Cardiac muscle cell (in vitro differentiated cells and primary cell): ENCODE data around the gene NANP. TPM values are rescaled to one million over a fixed set of nuclear protein-coding genes. Genes with fewer than 3 reads are reported as not detected.
"Not testable (repeated sequence)": the region's sequence is repeated elsewhere in the genome, so short reads cannot be mapped to it uniquely, and the experiment has no call there.

ENCODE experiments used
- DNase-seq, 2 donors: peaks; one replicate each; pipeline versions ENCODE4 v3.0.0 to v3.0.0-alpha.2; 2010 to 2017; ENCODE audit warnings: low read depth in 1 of 2, low spot score in 1 of 2
- H3K27ac ChIP-seq: fragments of 200-600 bp; sonication (generic); 2 replicates; pipeline ENCODE4 v1.5.1; 2016
- H3K27me3 ChIP-seq: fragments of 200-600 bp; sonication (generic); 2 replicates; pipeline ENCODE4 v1.6.0; 2016; ENCODE audit warnings: control low read depth
- H3K36me3 ChIP-seq: fragments of 200-600 bp; sonication (generic); 2 replicates; pipeline ENCODE4 v1.5.1; 2016; ENCODE audit warnings: control low read depth
- H3K4me1 ChIP-seq: fragments of 200-600 bp; sonication (generic); 2 replicates; pipeline ENCODE4 v1.8.1; 2017; ENCODE audit warnings: low read depth, mild to moderate bottlenecking, mixed run types
- H3K4me3 ChIP-seq: fragments of 200-600 bp; sonication (generic); 2 replicates; pipeline ENCODE4 v1.5.1; 2016; ENCODE audit warnings: mild to moderate bottlenecking
- H3K9me3 ChIP-seq: fragments of 200-600 bp; sonication (generic); 2 replicates; pipeline ENCODE4 v1.5.1; 2017; ENCODE audit warnings: low read depth, mild to moderate bottlenecking, control low read depth
- CTCF ChIP-seq: IDR thresholded peaks from 2 replicates; pipeline ENCODE4 v1.5.1; 2012; ENCODE audit warnings: low read depth, mild to moderate bottlenecking, low read length
- polyA plus RNA-seq: library from polyadenylated mRNA; unstranded; fragments of >200 nt; fragmentation: Nextera tagmentation; extraction: Ambion mirVana; gene quantifications from 2 replicates; pipeline ENCODE4 v1.2.1, GENCODE V29; 2016
- total RNA-seq: library from RNA; depleted of rRNA; stranded (reverse); fragments of >200 nt; gene quantifications from 2 replicates; pipeline ENCODE4 v1.2.3, GENCODE V29; 2016

Gene NANP
- total and polyA plus RNA-seq, 2 experiments from 2014 or later: 3.7 to 5.7 TPM

GRCh38 chr20:25654487-25654886 lies 30.7 kb upstream of the NANP start:
- Histone ChIP-seq H3K27me3 (no peaks in the 10 kb centered on the region), H3K27ac (no peak overlapping the region), H3K4me3 (no peak overlapping the region), H3K4me1 (no peaks in the 10 kb centered on the region), H3K9me3 (no peaks in the 10 kb centered on the region), H3K36me3 (no peaks in the 10 kb centered on the region)
- no peak for TF ChIP-seq CTCF
- no peak for DNase-seq

DNA sequence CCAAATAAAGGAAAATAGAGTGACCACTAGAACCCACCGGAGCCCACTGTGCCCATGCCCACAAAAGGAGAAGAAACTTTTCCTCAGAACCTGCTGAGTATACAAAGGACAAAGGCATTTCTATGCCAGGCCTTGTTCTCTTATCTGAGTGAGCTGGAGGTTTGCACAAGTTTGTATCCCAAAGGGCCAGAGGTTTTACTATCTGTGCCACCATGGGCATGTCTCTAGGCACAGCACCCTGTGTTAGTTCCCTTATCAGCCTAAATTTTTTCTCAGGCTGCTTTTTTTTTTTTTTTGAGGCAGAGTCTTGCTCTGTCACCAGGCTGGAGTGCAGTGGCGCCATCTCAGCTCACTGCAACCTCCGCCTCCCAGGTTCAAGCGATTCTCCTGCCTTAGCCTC lies 29.1 kb upstream of the NANP start:
- not testable (repeated sequence) for H3K27ac ChIP-seq, H3K9me3 ChIP-seq, H3K27me3 ChIP-seq, H3K4me1 ChIP-seq, H3K36me3 ChIP-seq, H3K4me3 ChIP-seq, DNase-seq

DNA sequence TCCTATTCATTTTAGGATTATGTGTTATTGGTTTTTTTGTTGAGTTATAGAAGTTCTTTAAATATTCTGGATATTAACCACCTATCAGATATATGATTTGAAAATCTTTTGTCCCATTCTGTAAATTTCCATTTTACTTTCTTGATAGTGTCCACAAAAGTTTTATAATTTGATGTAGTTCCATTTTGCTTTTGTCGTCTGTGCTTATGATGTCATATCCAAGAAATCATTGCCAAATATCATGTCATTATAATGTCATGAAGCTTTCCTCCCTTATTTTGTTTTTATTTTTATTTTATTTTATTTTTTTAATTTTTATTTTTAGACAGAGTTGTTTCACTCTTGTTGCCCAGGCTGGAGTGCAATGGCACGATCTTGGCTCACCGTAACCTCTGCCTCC lies 21.0 kb upstream of the NANP start:
- H3K4me1 ChIP-seq: no peaks in the 10 kb centered on the region
- DNase-seq: no peak
- H3K27me3 ChIP-seq: no peaks in the 10 kb centered on the region
- TF ChIP-seq CTCF: no peak
- no peak overlapping the region for H3K27ac ChIP-seq
- no peak overlapping the region for H3K4me3 ChIP-seq
- H3K36me3 ChIP-seq: no peaks in the 10 kb centered on the region
- H3K9me3 ChIP-seq: no peaks in the 10 kb centered on the region

- H3K4me3 ChIP-seq: no peak overlapping the region
- DNase-seq: no peak
- no peak overlapping the region for H3K27ac ChIP-seq
- H3K4me1 ChIP-seq: no peaks in the 10 kb centered on the region
- TF ChIP-seq CTCF: no peak
- H3K36me3 ChIP-seq: no peaks in the 10 kb centered on the region
- H3K9me3 ChIP-seq: no peaks in the 10 kb centered on the region
- H3K27me3 ChIP-seq: no peaks in the 10 kb centered on the region
These were observed 19.9 kb upstream of the NANP start for GRCh38 chr20:25643716-25644115.

DNA sequence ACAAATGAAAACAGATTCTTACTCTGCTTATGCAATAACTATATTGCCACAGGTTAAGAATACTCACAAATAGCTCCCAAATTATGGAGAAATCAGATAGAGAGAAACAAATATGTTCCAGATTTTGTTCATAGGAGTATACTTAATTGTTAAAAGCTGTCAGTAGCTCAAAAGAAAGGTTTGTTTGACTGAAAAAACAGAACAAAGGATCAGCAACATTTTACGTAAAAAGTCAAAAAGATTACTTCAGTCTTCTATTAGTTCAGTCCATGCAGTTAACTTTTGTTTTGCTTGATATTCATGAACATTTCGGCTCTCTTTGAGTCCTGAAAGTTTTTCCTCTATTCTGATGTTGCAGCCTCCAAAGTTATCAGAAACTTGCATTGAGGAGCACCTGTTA lies 13.4 kb upstream of the NANP start:
- Histone ChIP-seq H3K36me3 (no peaks in the 10 kb centered on the region), H3K27ac (no peak overlapping the region), H3K27me3 (no peaks in the 10 kb centered on the region), H3K4me3 (no peak overlapping the region), H3K4me1 (no peaks in the 10 kb centered on the region), H3K9me3 (no peaks in the 10 kb centered on the region)
- DNase-seq: no peak
- TF ChIP-seq CTCF: no peak

GRCh38 chr20:25632940-25633790 lies 9.4 kb upstream of the NANP start:
- no peak for DNase-seq
- Histone ChIP-seq H3K36me3 (no peaks in the 10 kb centered on the region), H3K9me3 (no peaks in the 10 kb centered on the region), H3K27me3 (no peaks in the 10 kb centered on the region), H3K4me1 (no peaks in the 10 kb centered on the region), H3K4me3 (no peak overlapping the region), H3K27ac (no peak overlapping the region)
- TF ChIP-seq CTCF: no peak

- H3K4me1 ChIP-seq, H3K9me3 ChIP-seq, H3K4me3 ChIP-seq, H3K36me3 ChIP-seq, H3K27me3 ChIP-seq, H3K27ac ChIP-seq, DNase-seq: not testable (repeated sequence)
These were observed 6.8 kb upstream of the NANP start for GRCh38 chr20:25630615-25631014.
